BLaER1 treated with 17β-estradiol and CSF1 and Interleukin-3, amounts not matched to agents 10 nM and 100 nM (cell line): ENCODE measurements around the gene GRWD1.

ENCODE experiments used
- H3K27ac ChIP-seq, 11 experiments: shearing (Covaris generic); formaldehyde crosslinking; 2 replicates each; pipeline ENCODE4 v1.8.1; 2022
- H3K27me3 ChIP-seq, 11 experiments: shearing (Covaris generic); formaldehyde crosslinking; 2 replicates each; pipeline ENCODE4 v1.8.1; 2022
- H3K36me3 ChIP-seq, 11 experiments: shearing (Covaris generic); formaldehyde crosslinking; 2 replicates each; pipeline ENCODE4 v1.8.1; 2022
- H3K4me1 ChIP-seq, 10 experiments: shearing (Covaris generic); formaldehyde crosslinking; 2 replicates each; pipeline ENCODE4 v1.8.1; 2022
- H3K4me2 ChIP-seq, 11 experiments: shearing (Covaris generic); formaldehyde crosslinking; 2 replicates each; pipeline ENCODE4 v1.8.1; 2022
- H3K4me3 ChIP-seq, 10 experiments: shearing (Covaris generic); formaldehyde crosslinking; 2 replicates each; pipeline ENCODE4 v1.8.1; 2022
- H3K9ac ChIP-seq, 11 experiments: shearing (Covaris generic); formaldehyde crosslinking; 2 replicates each; pipeline ENCODE4 v1.8.1; 2022
- H3K9me3 ChIP-seq, 11 experiments: shearing (Covaris generic); formaldehyde crosslinking; replicated peaks in 1 of 11; 2 replicates each; pipeline ENCODE4 v1.8.1; 2022
- H4K20me1 ChIP-seq, 11 experiments: shearing (Covaris generic); formaldehyde crosslinking; 2 replicates each; pipeline ENCODE4 v1.8.1; 2022
- Cebpa-rat ChIP-seq, 11 experiments: shearing (Covaris generic); IDR thresholded peaks; 2 replicates each; pipeline ENCODE4 v1.8.1; 2022

Gene GRWD1

GRCh38 chr19:48400018-48400742 lies 45.6 kb upstream of the GRWD1 start:
- H3K4me1 ChIP-seq = peaks cover 2 to 52% (median 37%) of the 10 kb centered on the region in 10 experiments; a peak in 18 of 20 replicates
- peaks cover 0 to 17% (median 7%) of the 10 kb centered on the region in 11 experiments; a peak in 14 of 22 replicates for H3K9me3 ChIP-seq
- peaks cover 44 to 56% (median 51%) of the 10 kb centered on the region in 11 experiments for H3K27me3 ChIP-seq
- no peaks in the 10 kb centered on the region for H3K36me3 ChIP-seq
- no peak overlapping the region for H3K4me3 ChIP-seq
- no peak overlapping the region for H3K27ac ChIP-seq
- peak overlapping the region in 7 of 11 experiments; percentile 8 to 56 (median 14); a peak in 5 of 22 replicates for H3K4me2 ChIP-seq
- H4K20me1 ChIP-seq = peaks cover 0 to 14% (median 0%) of the 10 kb centered on the region in 11 experiments; a peak in 3 of 22 replicates
- no peak overlapping the region for H3K9ac ChIP-seq
- TF ChIP-seq Cebpa-rat (IDR thresholded peaks at IDR 0.05) = no peak

- Histone ChIP-seq H3K4me2 (peak overlapping the region in 8 of 11 experiments; percentile 18 to 56 (median 33); a peak in 14 of 22 replicates), H3K4me1 (peaks cover 6 to 45% (median 26%) of the 10 kb centered on the region in 10 experiments; a peak in 18 of 20 replicates), H3K27ac (no peak overlapping the region), H3K4me3 (no peak overlapping the region), H3K9ac (no peak overlapping the region), H3K9me3 (peaks cover 0 to 17% (median 7%) of the 10 kb centered on the region in 11 experiments; a peak in 14 of 22 replicates), H3K36me3 (no peaks in the 10 kb centered on the region), H4K20me1 (peaks cover 0 to 6% (median 0%) of the 10 kb centered on the region in 11 experiments; a peak in 2 of 22 replicates), H3K27me3 (peaks cover 32 to 45% (median 40%) of the 10 kb centered on the region in 11 experiments)
- TF ChIP-seq Cebpa-rat (IDR thresholded peaks at IDR 0.05) = no peak
Observed at GRCh38 chr19:48401287-48401686, 44.5 kb upstream of the GRWD1 start.

GRCh38 chr19:48403606-48404005 lies 42.2 kb upstream of the GRWD1 start:
- Histone ChIP-seq H3K36me3 (no peaks in the 10 kb centered on the region), H3K4me2 (peak overlapping the region in 4 of 11 experiments; percentile 4 to 33 (median 17); a peak in 4 of 22 replicates), H3K4me1 (peaks cover 5 to 33% (median 15%) of the 10 kb centered on the region in 10 experiments; a peak in 18 of 20 replicates), H3K9me3 (peaks cover 0 to 13% (median 7%) of the 10 kb centered on the region in 11 experiments; a peak in 14 of 22 replicates), H4K20me1 (no peaks in the 10 kb centered on the region), H3K4me3 (no peak overlapping the region), H3K27me3 (peaks cover 9 to 22% (median 16%) of the 10 kb centered on the region in 11 experiments), H3K27ac (no peak overlapping the region), H3K9ac (no peak overlapping the region)
- TF ChIP-seq Cebpa-rat (IDR thresholded peaks at IDR 0.05) = no peak

GRCh38 chr19:48405010-48405659 lies 40.6 kb upstream of the GRWD1 start:
- H3K9me3 ChIP-seq = peaks cover 0 to 6% (median 0%) of the 10 kb centered on the region in 11 experiments; a peak in 8 of 22 replicates
- no peak overlapping the region for H3K27ac ChIP-seq
- no peaks in the 10 kb centered on the region for H4K20me1 ChIP-seq
- H3K27me3 ChIP-seq = peaks cover 0 to 7% (median 2%) of the 10 kb centered on the region in 11 experiments; a peak in 10 of 22 replicates
- no peak for TF ChIP-seq Cebpa-rat (IDR thresholded peaks at IDR 0.05)
- H3K4me3 ChIP-seq = no peak overlapping the region
- no peak overlapping the region for H3K4me2 ChIP-seq
- no peaks in the 10 kb centered on the region for H3K36me3 ChIP-seq
- no peak overlapping the region for H3K9ac ChIP-seq
- peaks cover 5 to 25% (median 12%) of the 10 kb centered on the region in 10 experiments; a peak in 16 of 20 replicates for H3K4me1 ChIP-seq

GRCh38 chr19:48405850-48406249 lies 39.9 kb upstream of the GRWD1 start:
- no peak overlapping the region for H3K4me3 ChIP-seq
- TF ChIP-seq Cebpa-rat (IDR thresholded peaks at IDR 0.05) = no peak
- no peak overlapping the region for H3K9ac ChIP-seq
- 0 out of 22 replicates have a peak, but pooled peaks cover 0 to 6% (median 0%) of the 10 kb centered on the region in 11 experiments for H3K9me3 ChIP-seq
- no peaks in the 10 kb centered on the region for H3K36me3 ChIP-seq
- 0 out of 22 replicates have a peak, but pooled peaks cover 0 to 4% (median 0%) of the 10 kb centered on the region in 11 experiments for H3K27me3 ChIP-seq
- H3K4me2 ChIP-seq = peak overlapping the region in 3 of 11 experiments; percentile 6 to 13 (median 8); a peak in 4 of 22 replicates
- H3K27ac ChIP-seq = no peak overlapping the region
- peaks cover 5 to 20% (median 8%) of the 10 kb centered on the region in 10 experiments; a peak in 15 of 20 replicates for H3K4me1 ChIP-seq
- no peaks in the 10 kb centered on the region for H4K20me1 ChIP-seq

GRCh38 chr19:48413879-48414587 lies 31.8 kb upstream of the GRWD1 start:
- peaks cover 13 to 30% (median 21%) of the 10 kb centered on the region in 11 experiments for H3K27me3 ChIP-seq
- H3K9me3 ChIP-seq = no peaks in the 10 kb centered on the region
- H3K36me3 ChIP-seq = no peaks in the 10 kb centered on the region
- peaks cover 36 to 55% (median 51%) of the 10 kb centered on the region in 10 experiments for H3K4me1 ChIP-seq
- H3K4me3 ChIP-seq = peak overlapping the region in 3 of 10 experiments; percentile 14 to 51 (median 22); a peak in 2 of 20 replicates
- H3K4me2 ChIP-seq = peak overlapping the region; percentile 73 to 88 (median 83)
- H4K20me1 ChIP-seq = no peaks in the 10 kb centered on the region; a peak in 1 of 22 replicates
- H3K27ac ChIP-seq = no peak overlapping the region; a peak in 1 of 22 replicates
- TF ChIP-seq Cebpa-rat (IDR thresholded peaks at IDR 0.05) = no peak
- H3K9ac ChIP-seq = peak overlapping the region in 1 of 11 experiments; percentile 33; a peak in 1 of 22 replicates

GRCh38 chr19:48415395-48415794 lies 30.4 kb upstream of the GRWD1 start:
- Histone ChIP-seq H3K27ac (no peak overlapping the region), H3K9me3 (no peaks in the 10 kb centered on the region), H3K4me2 (peak overlapping the region; percentile 73 to 88 (median 83)), H3K9ac (no peak overlapping the region), H3K27me3 (peaks cover 13 to 30% (median 21%) of the 10 kb centered on the region in 11 experiments), H4K20me1 (no peaks in the 10 kb centered on the region; a peak in 1 of 22 replicates), H3K4me3 (peak overlapping the region in 7 of 10 experiments; percentile 32 to 51 (median 43); a peak in 11 of 20 replicates), H3K36me3 (no peaks in the 10 kb centered on the region), H3K4me1 (peaks cover 37 to 60% (median 54%) of the 10 kb centered on the region in 10 experiments)
- no peak for TF ChIP-seq Cebpa-rat (IDR thresholded peaks at IDR 0.05)

- no peak overlapping the region for H3K9ac ChIP-seq
- peak overlapping the region; percentile 53 to 72 (median 68) for H3K4me2 ChIP-seq
- no peaks in the 10 kb centered on the region for H3K9me3 ChIP-seq
- TF ChIP-seq Cebpa-rat (IDR thresholded peaks at IDR 0.05) = no peak
- H3K27me3 ChIP-seq = peaks cover 13 to 30% (median 21%) of the 10 kb centered on the region in 11 experiments
- peaks cover 37 to 60% (median 54%) of the 10 kb centered on the region in 10 experiments for H3K4me1 ChIP-seq
- no peaks in the 10 kb centered on the region; a peak in 1 of 22 replicates for H4K20me1 ChIP-seq
- no peak overlapping the region for H3K27ac ChIP-seq
- H3K36me3 ChIP-seq = no peaks in the 10 kb centered on the region
- peak overlapping the region in 3 of 10 experiments; percentile 28 to 42 (median 41); a peak in 3 of 20 replicates for H3K4me3 ChIP-seq
Observed at GRCh38 chr19:48415806-48416221, 30.0 kb upstream of the GRWD1 start.
